ENCODE data around the gene CARD6.

DNA sequence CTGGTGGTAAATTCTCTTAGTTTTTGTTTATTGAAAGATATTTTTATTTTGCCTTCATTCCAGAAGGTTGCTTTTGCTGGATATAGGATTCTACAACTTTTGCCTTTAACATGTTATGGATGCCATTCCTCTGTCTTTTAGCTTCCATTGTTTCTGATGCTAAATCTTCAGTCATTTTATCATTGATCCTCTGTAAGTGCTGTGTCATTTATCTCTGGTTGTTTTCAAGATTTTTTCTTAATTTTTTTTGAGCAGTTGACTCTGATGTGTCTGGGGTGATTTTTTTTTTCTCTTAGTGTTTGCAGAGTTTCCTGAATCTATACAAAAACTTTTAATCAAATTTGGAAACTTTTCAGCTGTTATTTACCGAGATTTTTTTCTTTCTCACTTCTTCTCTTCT is 6.4 kb downstream of the CARD6 start:
- TF ChIP-seq YY1 (IDR thresholded peaks at IDR 0.05; ENCODE audit: low read depth) (no peak), EP300 (IDR thresholded peaks at IDR 0.05; ENCODE audit: borderline replicate concordance) (no peak)
- TF ChIP-seq, protein P1, sequence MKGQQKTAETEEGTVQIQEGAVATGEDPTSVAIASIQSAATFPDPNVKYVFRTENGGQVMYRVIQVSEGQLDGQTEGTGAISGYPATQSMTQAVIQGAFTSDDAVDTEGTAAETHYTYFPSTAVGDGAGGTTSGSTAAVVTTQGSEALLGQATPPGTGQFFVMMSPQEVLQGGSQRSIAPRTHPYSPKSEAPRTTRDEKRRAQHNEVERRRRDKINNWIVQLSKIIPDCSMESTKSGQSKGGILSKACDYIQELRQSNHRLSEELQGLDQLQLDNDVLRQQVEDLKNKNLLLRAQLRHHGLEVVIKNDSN (IDR thresholded peaks at IDR 0.05) = no peak
